A375 (cell line): ENCODE measurements around the gene GOT2. TPM values are rescaled to one million over a fixed set of nuclear protein-coding genes. Genes with fewer than 3 reads are reported as not detected.

Experiments used
- small RNA-seq: library from RNA; depleted of rRNA; stranded (forward); fragments of <200 nt; gene quantifications from one replicate; pipeline ENCODE3, GENCODE V24; 2014
- total RNA-seq: library from RNA; depleted of rRNA; stranded (reverse); fragments of >200 nt; shearing (Covaris generic); gene quantifications from 2 replicates; pipeline ENCODE4 v1.2.3, GENCODE V29; 2014; rRNA removed

The GOT2 gene
- total RNA-seq, result 65.4 and 66.7 TPM in 2 replicates

DNA sequence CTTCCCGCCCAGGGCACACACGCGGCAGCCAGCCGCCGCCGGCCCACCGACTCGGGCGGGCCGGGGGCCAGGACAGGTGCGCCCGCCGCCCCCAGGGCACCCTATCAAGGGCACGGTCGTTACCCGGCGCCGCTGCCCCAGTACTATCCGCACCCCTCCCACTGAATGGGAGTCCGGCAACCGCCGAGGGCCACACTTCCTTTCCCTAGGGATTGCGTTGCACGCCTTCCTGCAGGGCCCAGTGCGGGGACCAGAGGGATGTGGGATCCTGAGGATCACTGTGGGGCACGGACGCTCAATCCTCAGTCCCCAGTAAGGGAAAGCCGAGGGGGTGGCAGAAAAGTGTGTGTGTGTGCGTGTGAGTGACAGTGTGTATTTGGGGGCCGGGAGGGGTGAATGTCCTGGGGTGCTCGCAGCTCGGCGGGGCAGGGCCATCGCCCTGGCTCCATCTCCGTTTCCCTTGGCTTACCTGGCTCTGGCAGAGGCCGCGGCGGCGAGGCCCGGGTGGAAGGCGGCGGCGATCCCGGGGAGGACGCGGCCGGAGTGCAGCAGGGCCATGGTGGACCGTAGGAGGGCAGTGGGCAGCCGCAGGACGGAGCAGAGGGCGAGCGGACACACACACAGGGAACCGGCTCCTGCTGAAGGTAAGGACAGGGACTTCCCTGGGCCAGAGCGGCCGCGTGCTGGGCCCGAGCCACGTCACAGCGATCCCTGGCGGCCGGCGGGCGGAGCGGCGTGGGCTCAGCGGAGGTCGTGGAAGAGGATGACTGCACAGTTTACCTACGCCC, at the start of gene GOT2:
GOT2 (minus strand) TSS at position 646 of the 788 bp plus-strand sequence; CDS start at position 558, 88 bp downstream.

DNA sequence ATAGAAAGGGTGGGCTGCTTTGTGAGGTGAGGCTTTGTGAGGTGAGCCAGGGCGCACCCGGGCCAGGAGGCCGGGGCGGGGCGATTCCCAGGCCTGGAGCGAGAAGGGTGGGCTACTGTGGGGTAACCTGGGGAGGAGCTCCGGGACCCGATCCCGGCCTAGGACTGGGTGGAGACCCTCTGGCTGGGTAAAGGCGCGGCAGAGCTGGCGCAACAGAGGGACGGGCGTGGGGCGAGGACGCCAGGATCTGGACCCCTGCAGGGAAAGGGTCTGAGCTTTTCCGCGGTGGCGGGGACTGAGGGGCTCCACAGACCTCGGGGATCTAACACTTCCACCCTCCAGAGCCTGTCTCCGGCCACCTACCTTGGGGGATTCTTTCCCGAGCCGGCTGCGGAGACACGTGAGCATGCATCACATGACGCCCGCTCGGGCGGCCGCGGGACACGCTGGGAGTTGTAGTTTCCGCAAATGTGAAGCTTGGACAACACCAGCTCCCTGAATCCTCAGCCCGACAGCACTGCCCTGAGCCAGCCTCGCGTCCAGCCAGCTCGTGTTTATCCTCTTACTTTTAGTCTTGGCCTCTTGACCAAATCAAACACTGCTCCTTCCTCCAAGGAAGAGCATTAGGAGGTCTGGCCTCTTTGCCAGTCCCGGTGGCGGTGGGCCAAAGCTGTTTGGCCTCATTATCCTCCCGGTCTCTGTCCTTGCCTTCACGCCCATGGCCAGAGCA, 49.6 kb downstream of the GOT2 start, which contains the start of gene SLC38A7:
SLC38A7 (minus strand) TSS at position 417 of the 730 bp plus-strand sequence. CDS start 4,644 bp downstream, outside the sequence.

Small RNAs within 50 kb of the gene (small RNA-seq; reads per million reads assigned to genes)
- gene RN7SL143P (not detected), gene RNU6-1155P (not detected)

Other genes with a start within 250 kb of the GOT2 start
- 10.3 and 21.8 TPM in 2 replicates for gene NDRG4, start 234.2 kb downstream of the GOT2 start, total RNA-seq
- gene SETD6, start 218.8 kb downstream of the GOT2 start, total RNA-seq, result 59.6 and 61.7 TPM in 2 replicates
- gene CNOT1, start 104.5 kb downstream of the GOT2 start, total RNA-seq, result 134 and 136 TPM in 2 replicates
- gene SLC38A7, start 49.5 kb downstream of the GOT2 start, total RNA-seq, result 11.4 and 16.1 TPM in 2 replicates